Transverse colon (tissue), 4 donors: Measurements from ENCODE around the gene AP4S1. TPM values are rescaled to one million over a fixed set of nuclear protein-coding genes. Genes with fewer than 3 reads are reported as not detected.

ENCODE experiments used
- DNase-seq: peaks from one replicate; pipeline ENCODE4 v3.0.0-alpha.2; 2019
- H3K27ac ChIP-seq, 4 donors: fragments of 200-600 bp; sonication (generic); 2 replicates each; pipeline ENCODE4 v1.5.1; 2016 to 2018; ENCODE audit warnings: inconsistent platforms in 4 of 4
- H3K27me3 ChIP-seq: fragments of 200-600 bp; sonication (generic); 2 replicates; pipeline ENCODE4 v1.5.1; 2017; ENCODE audit warnings: inconsistent platforms
- H3K36me3 ChIP-seq, 4 donors: fragments of 200-600 bp; sonication (generic); 2 replicates each; pipeline ENCODE4 v1.5.1; 2017 to 2019; ENCODE audit warnings: inconsistent platforms in 4 of 4
- H3K4me1 ChIP-seq, 4 donors: fragments of 200-600 bp; sonication (generic); 2 replicates each; pipeline ENCODE4 v1.5.1; 2017 to 2020; ENCODE audit warnings: inconsistent platforms in 4 of 4
- H3K4me3 ChIP-seq, 4 donors: fragments of 200-600 bp; sonication (generic); 1 replicate in 1 of 4; 2 replicates in 3 of 4; pipeline versions ENCODE4 v1.5.1 to v1.6.1; 2017 to 2019; ENCODE audit warnings: inconsistent platforms in 4 of 4
- H3K9me3 ChIP-seq, 2 donors: fragments of 200-600 bp; sonication (generic); 2 replicates each; pipeline ENCODE4 v1.5.1; 2017 to 2019; ENCODE audit warnings: inconsistent platforms in 2 of 2
- CTCF ChIP-seq, 5 experiments: fragments of 200-600 bp in 3 of 5; fragments of 450-650 bp in 2 of 5; sonication (generic) in 3 of 5; IDR thresholded peaks; 1 replicate in 2 of 5; 2 replicates in 3 of 5; pipeline ENCODE4 v1.5.1; 2016 to 2017; ENCODE audit warnings: antibody characterized with exemption in 5 of 5, inconsistent platforms in 3 of 5, mild to moderate bottlenecking in 2 of 5, moderate library complexity in 1 of 5
- EP300 ChIP-seq: sonication (generic); formaldehyde crosslinking; IDR thresholded peaks from one replicate; pipeline ENCODE4 v1.6.1; 2017; ENCODE audit warnings: antibody characterized with exemption, low read depth
- POLR2A ChIP-seq: fragments of 450-650 bp; IDR thresholded peaks from one replicate; pipeline ENCODE4 v1.6.1; 2016; ENCODE audit warnings: antibody characterized with exemption, mild to moderate bottlenecking, moderate library complexity
- POLR2AphosphoS5 ChIP-seq, 3 donors: sonication (generic); formaldehyde crosslinking; IDR thresholded peaks; one replicate each; pipeline ENCODE4 v1.6.1; 2016; ENCODE audit warnings: antibody characterized with exemption in 3 of 3
- WGBS, 2 donors: methylation state at CpG; one replicate each; pipeline ENCODE4 v1.1.5; 2018; ENCODE audit warnings: low coverage in 1 of 2; 5-methylcytosine and 5-hydroxymethylcytosine counted together
- in situ Hi-C, 4 donors: fragments of 200-750 bp; cut with MboI; loops; one replicate each; pipeline versions ENCODE4 v1.15.0 to v1.15.1; 2017; ENCODE audit warnings: low sequenced_read_pairs in 3 of 4, low pct_ligation_motif_present in 1 of 4, low pct_unique_long_range_greater_than_20kb in 1 of 4
- intact Hi-C: fragments of 100-400 bp; cut with DNase I; formaldehyde crosslinking; loops from one replicate; pipeline ENCODE4 v1.15.1; 2023; ENCODE audit warnings: low total_unique reads
- total RNA-seq, 4 donors: library from RNA; depleted of rRNA; stranded (reverse); fragments of >200 nt; gene quantifications; one replicate each; pipeline ENCODE4 v1.1.0, GENCODE V29; 2016

AP4S1 gene
- total RNA-seq, 4 donors from 2014 or later: 0.60 to 9.8 (median 4.6) TPM

GRCh38 chr14:31106768-31107167, 81.3 kb downstream of the AP4S1 start:
- H3K4me1 ChIP-seq: no peaks in the 10 kb centered on the region
- no peaks in the 10 kb centered on the region for H3K9me3 ChIP-seq
- WGBS, 2 donors: 83 to 84% methylated on average over 3 of the region's 3 CpGs
- H3K27me3 ChIP-seq: no peaks in the 10 kb centered on the region
- intact Hi-C loops (no loop called here), in situ Hi-C loops (no loop called here)
- H3K4me3 ChIP-seq: no peak overlapping the region
- TF ChIP-seq CTCF (IDR thresholded peaks at IDR 0.05) (no peak), POLR2A (no peak), POLR2AphosphoS5 (IDR thresholded peaks at IDR 0.05) (no peak), EP300 (no peak)
- peaks cover 0 to 91% (median 47%) of the 10 kb centered on the region in 4 donors for H3K36me3 ChIP-seq
- no peak for DNase-seq
- H3K27ac ChIP-seq: no peak overlapping the region

DNA sequence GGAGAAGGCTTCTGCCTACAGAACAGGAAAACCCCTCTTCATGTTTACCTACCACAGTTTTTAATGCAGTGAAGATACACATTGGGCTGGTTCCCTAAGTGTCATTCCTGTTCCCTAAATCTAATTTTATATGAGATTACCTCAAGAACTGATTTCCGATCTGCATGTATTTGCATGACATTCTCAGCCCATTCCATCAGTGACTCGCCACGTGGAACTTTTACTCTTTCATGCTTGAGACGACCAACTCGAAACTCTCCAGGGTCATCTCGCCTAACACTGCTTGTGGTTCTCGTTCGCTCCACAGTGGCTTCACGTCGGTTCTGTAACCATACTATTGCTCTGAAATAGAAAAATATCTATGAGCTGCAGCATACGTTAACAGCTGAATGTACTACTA, 83.8 kb downstream of the AP4S1 start:
- intact Hi-C loops (no loop called here), in situ Hi-C loops (no loop called here)
- WGBS, 2 donors: 89 to 96% methylated on average over 11 of the region's 11 CpGs
- no peaks in the 10 kb centered on the region for H3K27me3 ChIP-seq
- H3K27ac ChIP-seq: no peak overlapping the region
- peaks cover 0 to 96% (median 48%) of the 10 kb centered on the region in 4 donors for H3K36me3 ChIP-seq
- no peak for DNase-seq
- TF ChIP-seq EP300: no peak
- no peak for TF ChIP-seq CTCF (IDR thresholded peaks at IDR 0.05)
- no peak for TF ChIP-seq POLR2AphosphoS5 (IDR thresholded peaks at IDR 0.05)
- TF ChIP-seq POLR2A: no peak
- H3K4me3 ChIP-seq: no peak overlapping the region
- H3K9me3 ChIP-seq: no peaks in the 10 kb centered on the region
- H3K4me1 ChIP-seq: no peaks in the 10 kb centered on the region

DNA sequence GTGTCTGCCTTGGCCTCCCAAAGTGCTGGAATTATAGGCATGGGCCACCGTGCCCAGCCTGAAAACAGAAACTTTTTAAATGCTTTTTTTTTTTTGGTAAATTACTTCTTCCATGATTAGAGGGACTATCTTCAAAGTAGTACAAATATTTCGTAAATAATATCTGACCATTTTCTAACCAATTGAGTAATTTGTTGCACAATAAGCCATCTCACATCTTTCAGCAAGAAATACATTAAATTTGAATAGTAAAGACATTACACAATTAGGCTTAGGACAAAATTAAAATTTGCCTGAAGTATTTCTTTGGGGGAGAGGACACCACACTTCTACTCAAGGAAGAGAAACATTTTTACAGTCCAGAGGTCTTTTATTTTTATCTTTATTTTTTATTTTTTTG, 85.4 kb downstream of the AP4S1 start:
- no peak for TF ChIP-seq POLR2AphosphoS5 (IDR thresholded peaks at IDR 0.05)
- no peak for TF ChIP-seq POLR2A
- TF ChIP-seq EP300: no peak
- no peak for TF ChIP-seq CTCF (IDR thresholded peaks at IDR 0.05)
- no peak overlapping the region for H3K4me3 ChIP-seq
- in situ Hi-C loops: loop anchor here in 1 of 4 donors (10.0 kb wide), 1 partner anchor 244 kb away; no protein-coding TSS in a partner anchor
- no peak for DNase-seq
- H3K27me3 ChIP-seq: no peaks in the 10 kb centered on the region
- H3K36me3 ChIP-seq: peaks cover 0 to 89% (median 44%) of the 10 kb centered on the region in 4 donors
- H3K27ac ChIP-seq: no peak overlapping the region
- no peaks in the 10 kb centered on the region for H3K4me1 ChIP-seq
- intact Hi-C loops: no loop called here
- no peaks in the 10 kb centered on the region for H3K9me3 ChIP-seq
- 91 to 93% methylated on average over 2 of the region's 2 CpGs for WGBS, 2 donors

- Histone ChIP-seq H3K9me3 (no peaks in the 10 kb centered on the region), H3K36me3 (peaks cover 0 to 88% (median 37%) of the 10 kb centered on the region in 4 donors)
- in situ Hi-C loops: loop anchor here in 1 of 4 donors (10.0 kb wide), 1 partner anchor 241 kb away; no protein-coding TSS in a partner anchor
Observed at GRCh38 chr14:31113794-31114193, 88.3 kb downstream of the AP4S1 start.

More at GRCh38 chr14:31113794-31114193, 88.3 kb downstream of the AP4S1 start:
- Histone ChIP-seq H3K27me3 (no peaks in the 10 kb centered on the region), H3K4me3 (no peak overlapping the region), H3K4me1 (no peaks in the 10 kb centered on the region), H3K27ac (no peak overlapping the region)
- intact Hi-C loops: no loop called here
- WGBS, 2 donors: 94 to 100% methylated on average over 3 of the region's 3 CpGs
- no peak for DNase-seq
- TF ChIP-seq EP300 (no peak), CTCF (IDR thresholded peaks at IDR 0.05) (no peak), POLR2AphosphoS5 (IDR thresholded peaks at IDR 0.05) (no peak), POLR2A (no peak)
